Cardiac fibroblast (primary cell): Measurements from ENCODE around the gene SDSL.

Experiments
- DNase-seq, 2 donors: peaks; one replicate each; pipeline versions ENCODE4 v3.0.0 to v3.0.0-alpha.2; 2010; ENCODE audit warnings: low read depth in 2 of 2
- H3K4me3 ChIP-seq, 2 donors: replicated peaks in 1 of 2; 1 replicate in 1 of 2; 2 replicates in 1 of 2; pipeline ENCODE4 v1.5.1; 2011; ENCODE audit warnings: low read depth in 2 of 2, low read length in 2 of 2, mild to moderate bottlenecking in 2 of 2, moderate library complexity in 1 of 2
- TF ChIP-seq, protein P1 (sequence below): IDR thresholded peaks from one replicate; pipeline ENCODE4 v1.5.1; 2011; ENCODE audit warnings: low read depth, mild to moderate bottlenecking, low read length, inconsistent platforms

The SDSL gene

DNA sequence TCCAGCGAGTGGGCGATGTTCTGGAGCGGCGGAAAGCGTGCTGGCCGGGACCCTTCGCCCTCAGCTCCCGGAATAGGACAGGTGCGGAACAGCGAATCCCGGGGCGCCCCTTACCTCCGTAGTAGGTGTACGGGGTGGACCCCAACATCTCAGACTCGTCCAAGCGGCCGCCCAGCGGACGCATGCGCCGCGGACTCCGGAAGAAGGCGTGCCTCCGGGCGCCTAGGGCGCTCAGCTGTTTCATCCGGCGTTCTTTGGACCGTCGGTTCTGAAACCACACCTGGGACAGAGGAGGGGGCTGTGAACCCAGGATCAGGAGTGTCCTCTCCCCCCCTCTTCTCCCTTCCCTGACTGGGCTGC lies 44.9 kb downstream of the SDSL start:
- TF ChIP-seq, protein P1, sequence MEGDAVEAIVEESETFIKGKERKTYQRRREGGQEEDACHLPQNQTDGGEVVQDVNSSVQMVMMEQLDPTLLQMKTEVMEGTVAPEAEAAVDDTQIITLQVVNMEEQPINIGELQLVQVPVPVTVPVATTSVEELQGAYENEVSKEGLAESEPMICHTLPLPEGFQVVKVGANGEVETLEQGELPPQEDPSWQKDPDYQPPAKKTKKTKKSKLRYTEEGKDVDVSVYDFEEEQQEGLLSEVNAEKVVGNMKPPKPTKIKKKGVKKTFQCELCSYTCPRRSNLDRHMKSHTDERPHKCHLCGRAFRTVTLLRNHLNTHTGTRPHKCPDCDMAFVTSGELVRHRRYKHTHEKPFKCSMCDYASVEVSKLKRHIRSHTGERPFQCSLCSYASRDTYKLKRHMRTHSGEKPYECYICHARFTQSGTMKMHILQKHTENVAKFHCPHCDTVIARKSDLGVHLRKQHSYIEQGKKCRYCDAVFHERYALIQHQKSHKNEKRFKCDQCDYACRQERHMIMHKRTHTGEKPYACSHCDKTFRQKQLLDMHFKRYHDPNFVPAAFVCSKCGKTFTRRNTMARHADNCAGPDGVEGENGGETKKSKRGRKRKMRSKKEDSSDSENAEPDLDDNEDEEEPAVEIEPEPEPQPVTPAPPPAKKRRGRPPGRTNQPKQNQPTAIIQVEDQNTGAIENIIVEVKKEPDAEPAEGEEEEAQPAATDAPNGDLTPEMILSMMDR: no peak
- H3K4me3 ChIP-seq: peak overlapping the region; percentile 30 to 43
- no peak for DNase-seq

DNA sequence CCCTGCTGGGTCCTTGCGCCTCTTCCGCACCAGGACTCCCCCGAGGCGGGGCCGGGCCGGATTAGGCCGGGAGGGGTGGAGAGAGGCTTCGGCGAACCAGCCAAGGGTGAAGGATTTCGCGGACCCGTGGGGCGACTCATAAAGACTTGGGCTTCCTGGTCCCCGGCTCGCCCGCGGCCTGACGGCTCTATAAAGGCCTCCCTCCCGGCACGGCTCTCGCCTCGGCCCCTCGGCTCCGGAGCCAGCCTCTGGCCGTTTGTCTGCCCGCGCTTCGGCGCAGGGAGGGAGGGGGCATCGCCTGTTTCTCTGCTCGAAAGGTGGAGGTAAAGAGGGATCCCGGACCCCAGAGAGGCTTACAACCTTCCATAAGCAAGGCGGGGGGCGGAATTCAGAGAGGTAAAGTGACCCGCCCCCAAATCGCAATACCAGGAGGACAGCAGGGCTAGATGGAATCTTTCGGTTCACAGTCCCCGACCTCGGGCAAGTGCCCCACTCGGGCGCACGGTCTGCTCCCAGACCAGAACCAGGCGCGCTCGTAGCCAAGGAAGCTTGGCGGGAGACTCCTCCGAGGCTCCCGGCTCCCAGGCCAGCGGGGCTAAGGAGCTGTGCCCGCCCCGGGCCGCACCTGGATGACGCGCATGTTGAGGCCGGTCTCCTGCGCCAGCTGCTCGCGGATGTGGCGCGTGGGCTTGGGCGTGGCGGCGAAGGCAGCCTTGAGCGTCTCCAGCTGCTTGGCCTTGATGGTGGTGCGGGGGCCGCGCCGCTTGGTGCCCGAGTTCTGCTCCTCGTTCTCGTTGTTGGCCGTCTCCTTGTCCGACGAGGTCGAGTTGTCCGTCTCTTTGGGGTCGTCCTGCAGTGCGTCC lies 45.6 kb downstream of the SDSL start:
- peak overlapping the region; percentile 30 to 43 for H3K4me3 ChIP-seq
- TF ChIP-seq, protein P1: no peak
- DNase-seq: no peak

DNA sequence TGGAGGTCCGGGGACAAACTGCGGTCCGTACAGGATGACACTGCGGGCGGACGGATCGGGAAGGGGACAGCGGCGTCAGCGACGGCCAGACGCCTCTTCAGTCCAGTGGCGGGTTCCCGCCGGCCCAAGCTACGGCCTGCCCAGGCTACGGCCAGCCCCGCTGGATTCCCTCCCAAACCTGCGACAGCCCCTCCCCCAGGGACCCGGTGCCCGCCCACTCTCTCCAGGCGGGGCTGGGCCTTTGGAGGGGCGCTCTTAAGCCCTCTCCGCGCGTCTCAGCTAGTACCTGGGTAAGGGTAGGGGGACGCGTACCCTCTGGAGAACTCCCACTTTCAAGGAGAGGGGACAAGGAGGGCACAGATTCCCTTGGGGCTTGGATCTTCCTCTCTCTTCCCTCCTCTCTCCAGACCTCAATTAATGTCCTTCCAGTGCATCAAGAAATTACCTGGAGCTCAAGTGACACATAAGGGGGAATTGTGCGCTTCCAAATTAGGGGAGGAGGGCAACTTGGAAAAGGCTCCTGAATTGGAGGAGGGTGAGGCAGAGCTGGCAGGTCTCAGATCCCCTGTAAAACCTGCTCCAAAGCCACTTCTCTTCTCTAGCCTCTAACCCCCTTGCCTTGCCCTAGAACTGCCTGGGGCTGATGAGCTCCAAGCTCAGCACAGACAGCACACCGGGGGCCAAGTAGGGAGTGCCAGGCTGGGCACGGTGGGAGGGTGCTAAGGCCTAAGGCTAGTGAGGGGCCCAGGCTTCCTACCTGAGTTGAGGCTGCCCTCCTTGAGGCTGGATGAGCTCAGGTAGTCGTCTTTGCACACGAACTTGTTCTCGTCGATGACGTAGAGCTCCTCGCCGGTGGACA lies 46.4 kb downstream of the SDSL start:
- no peak overlapping the region for H3K4me3 ChIP-seq
- TF ChIP-seq, protein P1: no peak
- DNase-seq: no peak

DNA sequence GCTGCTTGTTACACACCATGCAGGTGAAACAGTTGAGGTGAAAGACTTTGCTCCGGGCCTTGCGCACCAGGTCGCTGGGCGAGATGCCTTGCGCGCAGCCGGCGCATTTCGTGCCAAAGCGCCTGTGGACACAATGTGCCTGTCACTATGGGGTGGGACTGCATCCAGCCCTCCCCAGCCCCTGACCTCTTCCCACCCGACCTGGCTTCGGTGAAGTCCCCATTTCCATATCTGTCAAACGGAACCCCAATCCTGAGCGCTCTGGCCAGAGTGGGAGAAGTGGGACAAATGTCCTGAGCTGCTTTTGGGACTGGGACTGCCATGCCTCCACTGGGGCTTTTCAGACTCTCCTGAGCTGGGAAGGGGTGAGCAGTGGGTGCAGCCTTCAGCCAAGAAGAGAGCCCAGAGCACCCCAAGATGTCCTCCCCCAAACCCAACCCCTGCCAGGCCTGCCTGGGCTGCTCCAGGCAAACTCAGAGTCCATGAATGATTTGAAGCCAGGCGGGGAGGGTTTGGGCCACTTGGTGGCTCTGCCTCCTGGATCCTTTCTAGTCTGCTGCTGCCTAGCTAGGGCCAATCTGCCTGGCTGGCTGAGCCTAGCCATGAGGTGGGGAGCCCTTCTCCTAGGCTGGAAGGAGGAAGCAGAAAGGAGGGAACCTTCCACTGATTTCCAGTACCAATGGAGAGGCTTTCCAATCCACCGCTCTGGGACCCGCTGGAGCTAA lies 47.2 kb downstream of the SDSL start:
- TF ChIP-seq, protein P1: no peak
- no peak overlapping the region for H3K4me3 ChIP-seq
- no peak for DNase-seq

DNA sequence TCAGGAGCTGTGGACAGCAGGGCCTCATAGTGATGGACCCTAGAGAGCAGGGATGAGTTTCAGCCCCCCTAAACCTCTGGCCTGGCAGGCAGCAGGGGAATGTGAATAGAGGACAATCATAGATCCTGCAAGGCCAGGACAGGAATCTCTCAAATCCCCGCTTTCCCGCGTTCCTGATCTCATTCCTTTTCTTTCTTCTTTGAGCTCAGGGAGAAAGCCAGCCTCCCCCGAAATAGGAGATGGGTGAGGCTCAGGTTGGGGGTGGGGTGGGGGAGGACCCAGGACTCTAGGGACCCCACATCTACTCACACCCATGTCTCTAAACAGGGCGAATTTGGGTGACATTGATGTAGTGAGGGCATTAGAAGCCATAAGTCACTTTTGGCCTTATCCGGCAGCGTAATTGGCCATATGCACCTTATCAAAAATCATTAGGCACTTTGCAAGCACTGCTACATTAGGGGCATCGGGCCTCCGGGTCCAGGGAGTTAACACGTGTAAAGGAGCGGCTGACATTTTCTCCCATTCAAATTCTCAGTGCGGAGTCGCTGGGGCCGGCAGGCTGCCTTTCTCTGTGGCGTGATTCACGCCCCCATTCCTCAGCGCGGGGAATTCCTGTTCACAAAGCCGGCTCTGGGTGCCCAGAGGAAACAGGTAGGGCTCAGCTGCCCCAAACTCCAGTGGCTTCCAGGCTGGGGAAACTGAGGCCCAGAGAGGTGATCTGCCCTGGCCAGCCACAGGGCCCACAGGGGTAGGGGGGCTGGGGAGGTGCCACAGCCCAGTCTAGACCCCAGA lies 48.0 kb downstream of the SDSL start:
- no peak overlapping the region for H3K4me3 ChIP-seq
- TF ChIP-seq, protein P1: no peak
- no peak for DNase-seq
